ENCODE measurements around the gene SASH3.
"Not testable (repeated sequence)": the region's sequence is repeated elsewhere in the genome, so short reads cannot be mapped to it uniquely, and the experiment has no call there.

Gene SASH3

DNA sequence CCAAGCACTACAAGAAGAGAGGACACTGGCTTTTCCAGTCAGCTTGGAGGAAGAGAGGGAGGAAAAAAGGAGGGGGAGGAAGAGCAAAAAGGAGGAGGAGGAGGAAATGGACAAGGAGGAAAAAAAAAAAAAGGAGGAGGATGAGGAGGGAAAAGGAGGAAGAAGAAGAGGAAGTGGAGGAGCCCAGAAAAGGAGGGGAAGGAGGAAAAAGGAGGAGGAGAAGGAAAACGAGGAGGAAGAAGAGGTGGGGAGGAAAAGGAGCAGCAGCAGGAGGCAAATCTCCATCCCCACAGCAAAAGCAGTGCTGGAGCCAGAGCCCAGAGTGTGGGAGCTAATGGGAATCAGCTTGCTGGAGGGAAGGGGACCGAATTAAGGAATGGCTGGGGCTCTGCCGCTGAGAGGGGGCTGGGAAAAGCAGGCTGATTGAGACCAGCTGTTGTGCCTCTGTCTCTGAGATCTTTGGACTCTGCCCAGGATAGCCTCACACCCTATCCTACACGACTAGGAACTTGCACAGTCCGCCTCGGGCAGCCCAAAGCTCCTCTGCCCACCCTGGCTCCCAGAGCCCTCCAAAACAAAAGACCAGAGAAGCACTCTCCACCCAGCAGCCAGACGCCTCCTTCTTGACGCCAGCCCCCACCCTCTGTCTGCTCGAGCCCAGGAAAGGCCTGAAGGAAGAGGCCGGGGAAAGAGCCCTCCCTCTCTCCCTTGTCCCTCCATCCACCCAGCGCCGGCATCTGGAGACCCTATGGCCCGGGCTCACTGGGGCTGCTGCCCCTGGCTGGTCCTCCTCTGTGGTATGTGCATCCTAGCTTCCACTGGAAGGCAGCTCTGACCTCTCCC lies 41.1 kb upstream of the SASH3 start, which contains the start of gene XPNPEP2:
XPNPEP2 (plus strand) TSS at position 514 of the 843 bp plus-strand sequence; CDS start at position 749, 235 bp downstream.
- TF ChIP-seq SUZ12 (IDR thresholded peaks at IDR 0.05) (no peak), HDGF (IDR thresholded peaks at IDR 0.05; ENCODE audit: borderline replicate concordance) (no peak), BHLHE40 (IDR thresholded peaks at IDR 0.05; ENCODE audit: borderline replicate concordance) (no peak), ARNT (IDR thresholded peaks at IDR 0.05) (no peak), FOXM1 (IDR thresholded peaks at IDR 0.05; ENCODE audit: borderline replicate concordance) (no peak), FOXA1 (IDR thresholded peaks at IDR 0.05) (no peak), FOXK2 (IDR thresholded peaks at IDR 0.05) (no peak), L3MBTL2 (conservative IDR thresholded peaks at IDR 0.05) (no peak)
- TF ChIP-seq, protein P1, sequence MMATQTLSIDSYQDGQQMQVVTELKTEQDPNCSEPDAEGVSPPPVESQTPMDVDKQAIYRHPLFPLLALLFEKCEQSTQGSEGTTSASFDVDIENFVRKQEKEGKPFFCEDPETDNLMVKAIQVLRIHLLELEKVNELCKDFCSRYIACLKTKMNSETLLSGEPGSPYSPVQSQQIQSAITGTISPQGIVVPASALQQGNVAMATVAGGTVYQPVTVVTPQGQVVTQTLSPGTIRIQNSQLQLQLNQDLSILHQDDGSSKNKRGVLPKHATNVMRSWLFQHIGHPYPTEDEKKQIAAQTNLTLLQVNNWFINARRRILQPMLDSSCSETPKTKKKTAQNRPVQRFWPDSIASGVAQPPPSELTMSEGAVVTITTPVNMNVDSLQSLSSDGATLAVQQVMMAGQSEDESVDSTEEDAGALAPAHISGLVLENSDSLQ (IDR thresholded peaks at IDR 0.05), result no peak
- DNase-seq (ENCODE audit: extremely low spot score), result no peak

GRCh38 chrX:129739578-129739977 lies 40.2 kb upstream of the SASH3 start:
- no peak for DNase-seq (ENCODE audit: extremely low spot score)
- TF ChIP-seq ARNT (IDR thresholded peaks at IDR 0.05) (no peak), FOXM1 (IDR thresholded peaks at IDR 0.05; ENCODE audit: borderline replicate concordance) (no peak), FOXA1 (IDR thresholded peaks at IDR 0.05) (no peak), L3MBTL2 (conservative IDR thresholded peaks at IDR 0.05) (no peak)
- POLR2A ChIA-PET, result no interaction called here
- CTCF ChIA-PET, result no interaction called here

More for the DNA sequence above, 41.1 kb upstream of the SASH3 start, which contains the start of gene XPNPEP2:
- CTCF ChIA-PET, result interaction anchor here (2.2 kb wide), 1 partner anchor 12 kb away, joined by 11 read pairs; no protein-coding TSS in a partner anchor
- POLR2A ChIA-PET, result no interaction called here

GRCh38 chrX:129741880-129742758 lies 37.6 kb upstream of the SASH3 start:
- TF ChIP-seq HDGF (IDR thresholded peaks at IDR 0.05; ENCODE audit: borderline replicate concordance) (no peak), ARNT (IDR thresholded peaks at IDR 0.05) (no peak), ELF4 (IDR thresholded peaks at IDR 0.05) (no peak), CTBP1 (IDR thresholded peaks at IDR 0.05; ENCODE audit: borderline replicate concordance) (no peak)
- ChIA-PET CTCF (no interaction called here), POLR2A (no interaction called here)
- DNase-seq (ENCODE audit: extremely low spot score), result no peak

DNA sequence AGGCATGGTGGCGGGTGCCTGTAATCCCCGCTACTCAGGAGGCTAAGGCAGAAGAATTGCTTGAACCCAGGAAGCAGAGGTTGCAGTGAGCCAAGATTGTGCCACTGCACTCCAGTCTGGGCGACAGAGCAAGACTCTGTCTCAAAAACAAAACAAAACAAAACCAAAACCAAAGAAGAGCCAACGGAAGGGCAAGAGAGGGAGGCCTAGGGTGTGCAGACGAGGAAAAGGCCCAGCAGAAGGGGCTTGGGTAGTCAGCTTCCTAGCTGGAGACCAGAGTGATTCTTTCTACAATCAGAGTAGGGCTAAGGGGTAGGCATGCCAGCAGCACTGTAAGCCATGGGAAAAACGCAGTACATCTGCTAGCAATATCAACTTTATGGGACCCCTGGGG lies 37.0 kb upstream of the SASH3 start:
- DNase-seq (ENCODE audit: extremely low spot score); POLR2A ChIA-PET: not testable (repeated sequence)
- CTCF ChIA-PET, result interaction anchor here (1.0 kb wide), 1 partner anchor 137 kb away, joined by 3 read pairs; no protein-coding TSS in a partner anchor

GRCh38 chrX:129743821-129744220 lies 35.9 kb upstream of the SASH3 start:
- ChIA-PET POLR2A (no interaction called here), CTCF (no interaction called here)
- DNase-seq (ENCODE audit: extremely low spot score), result no peak
- no peak for TF ChIP-seq TARDBP (IDR thresholded peaks at IDR 0.05)
- no peak for TF ChIP-seq FOXM1 (IDR thresholded peaks at IDR 0.05; ENCODE audit: borderline replicate concordance)
- TF ChIP-seq LEF1 (IDR thresholded peaks at IDR 0.05; ENCODE audit: borderline replicate concordance), result no peak
- TF ChIP-seq, protein P1 (IDR thresholded peaks at IDR 0.05), result no peak
- TF ChIP-seq BHLHE40 (IDR thresholded peaks at IDR 0.05; ENCODE audit: borderline replicate concordance), result no peak
- no peak for TF ChIP-seq SUZ12 (IDR thresholded peaks at IDR 0.05)
- no peak for TF ChIP-seq L3MBTL2 (conservative IDR thresholded peaks at IDR 0.05)
- no peak for TF ChIP-seq CTBP1 (IDR thresholded peaks at IDR 0.05; ENCODE audit: borderline replicate concordance)
- no peak for TF ChIP-seq ZNF384 (IDR thresholded peaks at IDR 0.05)
- no peak for TF ChIP-seq HDGF (IDR thresholded peaks at IDR 0.05; ENCODE audit: borderline replicate concordance)
- no peak for TF ChIP-seq FOXA1 (IDR thresholded peaks at IDR 0.05)
- no peak for TF ChIP-seq FOXK2 (IDR thresholded peaks at IDR 0.05)

DNA sequence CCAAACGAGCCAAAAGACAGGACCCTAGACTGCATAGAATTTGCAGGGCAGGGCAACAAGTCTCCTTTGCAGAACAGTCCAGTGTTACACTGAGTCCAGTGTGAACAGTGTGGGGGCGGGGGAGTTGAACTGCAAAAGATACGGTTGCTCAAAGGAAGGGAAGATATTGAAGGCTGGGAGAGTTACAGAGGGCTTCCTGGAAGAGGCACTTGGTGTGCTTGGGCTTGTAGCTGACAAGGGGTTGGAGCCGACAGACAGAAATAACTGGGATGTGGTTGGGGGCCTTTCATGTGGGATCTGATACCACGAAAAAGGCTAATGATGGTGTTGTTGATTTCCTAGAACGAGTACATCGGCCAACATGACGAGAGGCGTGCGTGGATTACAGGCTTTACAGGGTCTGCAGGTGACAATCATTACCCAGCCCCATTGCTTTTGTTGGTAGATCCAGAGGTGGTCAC lies 34.9 kb upstream of the SASH3 start:
- DNase-seq (ENCODE audit: extremely low spot score), result no peak
- no peak for TF ChIP-seq NFRKB (IDR thresholded peaks at IDR 0.05)
- ChIA-PET CTCF (no interaction called here), POLR2A (no interaction called here)
